ENCODE measurements around the gene ARHGEF12. TPM values are rescaled to one million over a fixed set of nuclear protein-coding genes. Genes with fewer than 3 reads are reported as not detected.

The ARHGEF12 gene
- total and polyA plus RNA-seq, 7 donors: 18.6 to 129 (median 80.5) TPM

DNA sequence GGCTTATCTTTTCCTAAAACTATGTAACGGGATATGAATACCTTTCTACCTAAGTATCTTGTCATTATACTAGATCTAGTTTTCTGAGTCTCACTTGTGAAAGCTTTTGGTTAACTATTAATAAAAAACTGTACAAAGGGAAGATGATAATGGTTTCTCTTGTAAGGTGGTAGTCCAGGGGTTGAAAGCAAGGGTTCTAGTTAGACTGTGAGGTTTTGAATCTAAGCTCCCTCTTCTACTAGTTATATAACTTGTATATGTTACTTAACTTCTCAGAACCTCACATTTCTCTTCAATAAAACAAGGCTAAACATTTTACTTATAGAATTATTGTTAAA is 54.3 kb downstream of the ARHGEF12 start:
- intact Hi-C loops (cut with DNase I): no loop called here
- H3K9me3 ChIP-seq: no peaks in the 10 kb centered on the region
- TF ChIP-seq, protein P1, sequence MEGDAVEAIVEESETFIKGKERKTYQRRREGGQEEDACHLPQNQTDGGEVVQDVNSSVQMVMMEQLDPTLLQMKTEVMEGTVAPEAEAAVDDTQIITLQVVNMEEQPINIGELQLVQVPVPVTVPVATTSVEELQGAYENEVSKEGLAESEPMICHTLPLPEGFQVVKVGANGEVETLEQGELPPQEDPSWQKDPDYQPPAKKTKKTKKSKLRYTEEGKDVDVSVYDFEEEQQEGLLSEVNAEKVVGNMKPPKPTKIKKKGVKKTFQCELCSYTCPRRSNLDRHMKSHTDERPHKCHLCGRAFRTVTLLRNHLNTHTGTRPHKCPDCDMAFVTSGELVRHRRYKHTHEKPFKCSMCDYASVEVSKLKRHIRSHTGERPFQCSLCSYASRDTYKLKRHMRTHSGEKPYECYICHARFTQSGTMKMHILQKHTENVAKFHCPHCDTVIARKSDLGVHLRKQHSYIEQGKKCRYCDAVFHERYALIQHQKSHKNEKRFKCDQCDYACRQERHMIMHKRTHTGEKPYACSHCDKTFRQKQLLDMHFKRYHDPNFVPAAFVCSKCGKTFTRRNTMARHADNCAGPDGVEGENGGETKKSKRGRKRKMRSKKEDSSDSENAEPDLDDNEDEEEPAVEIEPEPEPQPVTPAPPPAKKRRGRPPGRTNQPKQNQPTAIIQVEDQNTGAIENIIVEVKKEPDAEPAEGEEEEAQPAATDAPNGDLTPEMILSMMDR (IDR thresholded peaks at IDR 0.05): no peak
- no peak for TF ChIP-seq POLR2AphosphoS5 (IDR thresholded peaks at IDR 0.05)
- TF ChIP-seq POLR2A (IDR thresholded peaks at IDR 0.05): no peak
- no peak for TF ChIP-seq EP300 (IDR thresholded peaks at IDR 0.05)
- no peaks in the 10 kb centered on the region for H3K27me3 ChIP-seq
- H3K27ac ChIP-seq: no peak overlapping the region
- peaks cover 0 to 53% (median 44%) of the 10 kb centered on the region in 4 donors for H3K4me1 ChIP-seq
- no peaks in the 10 kb centered on the region for H3K36me3 ChIP-seq
- 57 to 78% methylated on average over 1 of the region's 1 CpG for WGBS, 2 donors
- no peak overlapping the region for H3K4me3 ChIP-seq
- no peak for DNase-seq

- Histone ChIP-seq H3K4me3 (no peak overlapping the region), H3K27ac (peak overlapping the region in 3 of 4 donors; percentile 33 to 37 (median 34)), H3K36me3 (no peaks in the 10 kb centered on the region), H3K4me1 (peaks cover 0 to 46% (median 37%) of the 10 kb centered on the region in 4 donors), H3K9me3 (no peaks in the 10 kb centered on the region), H3K27me3 (no peaks in the 10 kb centered on the region)
- intact Hi-C loops (cut with DNase I): no loop called here
- DNase-seq: no peak
- TF ChIP-seq POLR2AphosphoS5 (IDR thresholded peaks at IDR 0.05) (no peak), EP300 (IDR thresholded peaks at IDR 0.05) (no peak), POLR2A (IDR thresholded peaks at IDR 0.05) (no peak)
- TF ChIP-seq, protein P1 (IDR thresholded peaks at IDR 0.05): no peak
Observed at GRCh38 chr11:120391292-120391691, 55.1 kb downstream of the ARHGEF12 start.

GRCh38 chr11:120391854-120392253 is 55.6 kb downstream of the ARHGEF12 start:
- H3K9me3 ChIP-seq: no peaks in the 10 kb centered on the region
- H3K4me3 ChIP-seq: no peak overlapping the region
- H3K4me1 ChIP-seq: peaks cover 0 to 41% (median 31%) of the 10 kb centered on the region in 4 donors
- TF ChIP-seq, protein P1 (IDR thresholded peaks at IDR 0.05): no peak
- no peak for TF ChIP-seq EP300 (IDR thresholded peaks at IDR 0.05)
- intact Hi-C loops (cut with DNase I): no loop called here
- no peaks in the 10 kb centered on the region for H3K36me3 ChIP-seq
- WGBS, 2 donors: 93 to 97% methylated on average over 1 of the region's 1 CpG
- H3K27me3 ChIP-seq: no peaks in the 10 kb centered on the region
- DNase-seq: no peak
- peak overlapping the region in 3 of 4 donors; percentile 33 to 37 (median 34) for H3K27ac ChIP-seq

- DNase-seq: no peak
- Histone ChIP-seq H3K9me3 (no peaks in the 10 kb centered on the region), H3K27me3 (no peaks in the 10 kb centered on the region), H3K27ac (peak overlapping the region in 2 of 4 donors; percentile 34 to 37), H3K36me3 (no peaks in the 10 kb centered on the region), H3K4me3 (no peak overlapping the region), H3K4me1 (peaks cover 0 to 40% (median 29%) of the 10 kb centered on the region in 4 donors)
- intact Hi-C loops (cut with DNase I): no loop called here
- TF ChIP-seq, protein P1 (IDR thresholded peaks at IDR 0.05): no peak
- TF ChIP-seq POLR2A (IDR thresholded peaks at IDR 0.05) (no peak), EP300 (IDR thresholded peaks at IDR 0.05) (no peak), POLR2AphosphoS5 (IDR thresholded peaks at IDR 0.05) (peak in 2 of 4 donors; percentile 9 to 10)
- WGBS, 2 donors: 76 to 82% methylated on average over 6 of the region's 6 CpGs
Observed at GRCh38 chr11:120392314-120392713, 56.1 kb downstream of the ARHGEF12 start.

- Histone ChIP-seq H3K4me1 (peaks cover 0 to 39% (median 27%) of the 10 kb centered on the region in 4 donors), H3K4me3 (no peak overlapping the region), H3K27me3 (no peaks in the 10 kb centered on the region), H3K9me3 (no peaks in the 10 kb centered on the region), H3K36me3 (no peaks in the 10 kb centered on the region), H3K27ac (peak overlapping the region in 2 of 4 donors; percentile 34 to 37)
- DNase-seq: no peak
- TF ChIP-seq POLR2AphosphoS5 (IDR thresholded peaks at IDR 0.05) (no peak), EP300 (IDR thresholded peaks at IDR 0.05) (no peak), POLR2A (IDR thresholded peaks at IDR 0.05) (no peak)
- TF ChIP-seq, protein P1 (IDR thresholded peaks at IDR 0.05): no peak
- 87 to 89% methylated on average over 2 of the region's 2 CpGs for WGBS, 2 donors
- intact Hi-C loops (cut with DNase I): no loop called here
Observed at GRCh38 chr11:120392793-120393192, 56.6 kb downstream of the ARHGEF12 start.

All from sigmoid colon (tissue), 7 donors.